NCI-H446 (cell line): Measurements from ENCODE around the gene PLAAT2.
"Not testable (repeated sequence)": the region's sequence is repeated elsewhere in the genome, so short reads cannot be mapped to it uniquely, and the experiment has no call there.

ENCODE experiments used
- DNase-seq, 2 experiments: peaks; one replicate each; lab custom pipeline; 2025; lab: John Stamatoyannopoulos, UW

Gene PLAAT2

DNA sequence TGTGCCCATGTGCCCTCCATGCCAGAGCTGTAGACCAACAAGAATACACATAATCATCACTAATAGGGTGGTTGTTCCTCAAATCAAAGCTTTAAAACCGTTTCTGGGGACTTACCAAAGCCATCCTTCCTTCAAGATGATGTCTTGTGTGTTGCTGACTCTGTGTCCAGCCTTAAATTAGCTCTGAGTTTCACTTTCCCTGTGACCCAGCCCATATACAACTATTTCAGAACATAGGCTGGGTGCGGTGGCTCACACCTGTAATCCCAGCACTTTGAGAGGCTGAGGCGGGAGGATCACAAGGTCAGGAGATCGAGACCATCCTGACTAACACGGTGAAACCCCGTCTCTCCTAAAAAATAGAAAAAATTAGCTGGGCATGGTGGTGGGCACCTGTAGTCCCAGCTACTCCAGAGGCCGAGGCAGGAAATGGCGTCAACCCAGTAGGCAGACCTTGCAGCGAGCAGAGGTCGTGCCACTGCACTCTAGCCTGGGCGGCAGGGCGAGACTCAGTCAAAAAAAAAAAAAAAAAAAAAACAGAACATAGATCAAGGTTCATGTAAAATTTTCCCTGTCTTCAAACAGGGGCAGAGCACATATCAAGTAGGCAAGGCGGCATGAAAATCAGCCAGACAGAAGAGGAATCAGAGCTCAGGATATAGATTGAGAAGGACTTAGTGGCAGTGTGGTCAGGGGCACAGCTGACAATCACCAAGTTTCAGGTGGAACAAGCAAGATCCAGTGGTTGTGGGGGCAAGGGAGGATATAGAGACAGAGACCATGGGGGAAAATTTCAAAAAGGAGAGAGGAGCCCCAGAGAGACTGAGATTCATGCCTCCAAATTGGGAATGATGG, at the start of gene PLAAT2:
TSS of gene PLAAT2 (minus strand) at position 179 of the 855 bp plus-strand sequence. CDS start at position 124, 55 bp downstream.
- no peak for DNase-seq

DNA sequence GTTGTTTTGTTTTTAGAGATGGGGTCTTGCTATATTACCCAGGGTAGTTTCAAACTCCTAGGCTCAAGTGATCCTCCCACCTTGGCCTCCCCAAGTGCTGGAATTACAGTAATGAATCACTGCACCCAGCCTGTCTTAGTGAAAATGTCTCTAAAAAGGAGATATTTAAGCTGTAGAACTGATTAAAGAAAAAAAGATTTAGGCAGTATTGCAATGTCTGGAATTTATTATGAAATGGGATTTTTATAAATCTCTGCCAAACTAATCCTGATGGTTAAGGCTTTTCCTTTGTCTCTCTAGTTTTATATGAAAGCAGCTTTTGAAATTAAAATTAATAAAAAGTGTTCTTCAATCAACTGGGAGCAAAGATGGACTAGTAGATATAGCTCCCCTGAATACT, 49.0 kb upstream of the PLAAT2 start:
- no peak for DNase-seq

DNA sequence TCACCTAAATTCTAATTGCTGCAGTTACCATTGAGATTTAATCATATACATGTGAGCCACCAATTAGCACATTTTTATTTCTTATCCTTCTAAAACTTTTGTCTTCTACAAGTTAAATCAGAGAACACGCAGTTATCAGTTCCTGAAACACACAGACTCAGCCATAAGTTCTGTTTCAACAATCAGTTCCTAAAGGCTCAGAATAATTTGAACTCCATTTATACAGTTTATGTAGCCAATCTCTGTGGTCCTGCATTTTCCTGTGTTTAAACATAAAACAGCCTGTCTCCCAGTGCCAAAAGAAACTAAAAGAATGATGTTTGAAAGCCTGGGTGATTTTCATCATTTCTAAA, 48.2 kb upstream of the PLAAT2 start:
- no peak for DNase-seq

DNA sequence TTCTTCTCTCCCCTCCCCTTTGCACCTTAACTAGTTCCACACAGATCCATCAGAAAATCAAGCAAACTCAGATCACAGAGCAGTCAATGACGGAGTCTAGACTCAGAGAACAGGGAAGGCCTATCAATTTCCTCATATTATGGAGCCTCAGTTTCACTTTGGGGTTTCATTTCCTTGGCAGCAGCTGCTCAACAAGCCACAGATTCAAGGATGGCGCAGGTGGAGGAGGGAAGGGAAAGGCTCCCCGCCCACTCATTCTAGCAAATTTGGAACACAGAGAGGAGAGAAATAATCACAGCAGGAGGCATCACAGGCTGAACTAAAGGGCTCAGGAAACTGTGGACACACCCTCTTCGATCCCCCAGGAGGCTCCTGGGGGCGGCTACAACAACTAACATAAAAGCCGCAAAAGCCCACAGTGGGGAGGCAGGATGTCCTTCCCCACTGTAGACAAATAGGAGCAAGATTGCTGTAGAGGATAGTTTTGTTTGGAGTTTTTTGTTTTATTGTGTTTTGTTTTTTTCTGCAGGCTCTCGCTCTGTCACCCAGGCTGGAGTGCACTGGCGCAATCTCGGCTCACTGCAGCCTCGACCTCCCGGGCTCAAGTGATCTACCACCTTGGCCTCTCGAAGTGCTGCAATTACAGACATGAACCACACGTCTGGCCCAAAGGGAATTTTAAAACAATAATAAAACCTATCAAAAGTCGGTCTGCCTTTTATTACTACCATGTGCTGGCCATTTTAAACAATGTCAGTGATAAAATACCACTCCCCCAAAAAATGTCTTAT, 47.6 kb upstream of the PLAAT2 start:
- no peak for DNase-seq

DNA sequence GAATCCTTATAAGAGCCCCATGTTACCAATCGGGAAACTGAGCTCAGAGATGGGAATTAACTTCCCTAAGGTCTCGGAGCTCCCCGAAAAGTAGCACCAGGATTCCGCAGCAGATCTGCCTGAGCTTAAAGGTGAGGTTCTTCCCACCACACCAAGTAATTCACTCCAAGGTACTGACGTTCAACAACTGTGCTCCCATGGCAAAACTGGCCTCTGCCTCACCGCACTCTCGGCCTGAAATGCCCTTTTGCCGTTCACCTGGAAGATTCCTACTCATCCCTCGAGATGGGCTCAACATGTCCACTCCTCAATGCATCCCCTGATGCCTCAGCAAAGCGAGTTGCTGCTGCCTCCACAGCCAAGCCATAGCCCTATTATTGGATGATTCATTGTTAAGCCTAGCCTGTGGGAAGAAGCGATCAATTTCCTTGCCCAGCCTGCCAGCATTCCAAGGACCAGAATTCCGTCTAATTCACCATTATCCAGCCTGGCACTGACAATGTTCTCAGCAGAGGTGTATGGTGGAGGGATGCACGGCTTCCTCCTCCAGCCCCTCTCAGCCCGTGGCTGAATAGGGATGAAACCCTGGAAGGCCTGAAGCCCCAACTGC, 46.9 kb upstream of the PLAAT2 start:
- no peak for DNase-seq

DNA sequence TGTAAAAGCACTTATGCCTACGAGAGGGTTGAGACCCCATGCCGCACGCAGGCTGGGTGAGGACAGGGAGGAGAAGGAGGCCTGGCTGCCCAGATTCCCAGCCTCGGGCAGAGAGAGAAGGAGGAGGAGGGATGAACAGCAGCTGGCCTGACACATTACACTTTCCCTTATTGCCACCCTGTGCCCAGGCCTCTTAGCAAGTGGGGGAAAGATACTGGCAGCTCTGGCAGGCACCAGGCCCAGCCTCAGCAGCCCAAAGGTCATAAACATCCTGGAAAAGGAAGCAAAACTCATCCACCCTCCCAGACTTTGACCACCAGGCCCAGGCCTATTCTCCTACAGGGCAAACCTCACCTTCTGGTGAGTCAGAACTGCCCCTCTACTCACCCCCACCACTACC, 46.4 kb upstream of the PLAAT2 start:
- DNase-seq: no peak

DNA sequence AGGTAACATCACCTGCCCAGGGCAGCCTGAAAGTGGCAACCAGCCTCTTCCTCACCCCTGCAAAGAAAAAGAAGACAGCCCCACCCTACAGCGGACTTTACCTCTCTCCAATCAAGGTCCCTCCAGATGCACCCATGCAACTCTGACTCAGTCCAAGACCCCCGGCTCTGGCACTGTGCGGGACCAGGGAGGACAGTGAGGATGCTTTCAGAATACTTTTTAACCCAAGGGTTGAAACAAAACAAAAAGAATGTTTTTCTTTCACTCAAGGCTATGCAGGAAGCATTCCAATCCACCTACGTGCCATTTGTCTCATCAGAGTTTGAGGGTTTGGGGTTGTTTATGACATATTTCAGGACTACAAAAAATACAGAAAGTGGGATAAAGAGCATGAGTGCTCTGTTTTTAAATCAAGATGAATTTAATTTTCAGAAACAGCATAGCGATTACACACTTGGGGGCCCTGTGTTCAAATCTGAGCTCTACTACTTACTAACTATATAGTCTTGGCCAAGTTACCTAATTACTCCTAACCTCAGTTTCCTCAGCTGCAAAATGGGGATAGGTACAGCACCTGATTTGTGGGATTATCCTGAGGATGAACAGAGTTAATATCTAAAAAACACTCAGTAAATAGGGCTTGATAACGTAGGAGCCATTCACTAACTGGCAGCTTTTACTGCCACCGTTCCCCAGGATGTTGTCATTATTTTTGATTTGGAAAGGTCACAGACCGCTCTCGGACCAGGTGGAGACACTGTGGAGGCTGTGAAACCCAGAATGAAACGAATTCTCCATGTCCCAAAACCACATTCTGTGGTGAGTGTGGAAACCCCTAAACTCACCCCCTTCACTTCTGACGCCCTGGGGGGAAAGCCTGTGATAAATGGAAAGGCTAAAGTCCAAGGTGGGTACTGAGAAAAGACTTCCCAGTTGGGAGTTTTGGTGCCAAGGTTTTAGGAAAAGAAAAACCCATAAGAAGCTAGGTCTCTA, 45.5 kb upstream of the PLAAT2 start:
- DNase-seq: no peak

DNA sequence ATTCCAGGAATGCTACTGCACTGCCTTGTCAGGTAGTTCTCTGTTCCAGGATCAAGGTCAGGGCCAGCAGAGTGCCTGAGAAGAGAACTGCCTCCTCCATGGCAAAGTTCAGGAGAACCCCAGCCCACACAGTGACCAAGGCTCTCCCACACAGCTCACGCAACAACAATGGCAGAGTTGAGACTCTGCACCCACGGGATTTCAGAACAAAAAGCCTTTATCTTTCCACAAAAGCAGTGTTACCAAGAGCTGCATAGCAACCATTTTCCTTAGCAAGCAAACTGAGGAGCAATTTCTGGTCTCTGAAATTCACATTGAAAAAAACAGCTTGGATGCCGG, 40.0 kb upstream of the PLAAT2 start:
- no peak for DNase-seq

DNA sequence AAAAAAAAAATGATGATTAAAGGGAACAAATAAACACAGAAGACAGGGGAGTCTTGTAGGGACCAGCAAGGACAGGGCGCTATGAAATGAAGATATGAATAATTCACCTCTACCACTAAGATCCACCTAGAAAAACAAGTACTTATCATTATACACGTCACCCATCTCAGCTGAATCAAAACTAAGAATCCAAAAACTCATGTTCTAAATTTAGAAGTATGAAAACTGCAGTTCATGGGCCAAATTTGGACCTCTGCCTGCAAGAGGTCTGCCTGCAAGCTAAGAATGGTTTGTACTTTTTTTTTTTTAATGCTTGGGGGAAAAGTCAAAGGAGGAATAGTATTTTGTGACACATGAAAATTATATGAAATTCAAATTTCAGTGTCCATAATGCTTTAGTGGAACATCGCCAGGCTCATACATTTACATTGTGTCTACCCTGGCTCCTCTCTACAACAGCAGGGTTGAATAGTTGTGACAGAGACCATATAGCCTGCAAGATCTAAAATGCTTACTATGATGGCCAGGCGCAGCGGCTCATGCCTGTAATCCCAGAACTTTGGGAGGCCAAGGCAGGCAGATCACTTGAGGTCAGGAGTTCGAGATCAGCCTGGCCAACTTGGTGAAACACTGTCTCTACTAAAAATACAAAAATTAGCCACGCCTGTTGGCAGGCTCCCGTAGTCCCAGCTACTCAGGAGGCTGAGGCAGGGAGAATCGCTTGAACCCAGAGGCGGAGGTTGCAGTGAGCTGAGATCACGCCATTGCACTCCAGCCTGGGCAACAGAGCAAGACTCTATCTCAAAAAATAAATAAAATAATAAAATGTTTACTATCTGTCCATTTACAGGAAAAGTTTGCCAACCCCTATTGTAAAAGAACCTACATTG, 39.4 kb upstream of the PLAAT2 start:
- DNase-seq: not testable (repeated sequence)

DNA sequence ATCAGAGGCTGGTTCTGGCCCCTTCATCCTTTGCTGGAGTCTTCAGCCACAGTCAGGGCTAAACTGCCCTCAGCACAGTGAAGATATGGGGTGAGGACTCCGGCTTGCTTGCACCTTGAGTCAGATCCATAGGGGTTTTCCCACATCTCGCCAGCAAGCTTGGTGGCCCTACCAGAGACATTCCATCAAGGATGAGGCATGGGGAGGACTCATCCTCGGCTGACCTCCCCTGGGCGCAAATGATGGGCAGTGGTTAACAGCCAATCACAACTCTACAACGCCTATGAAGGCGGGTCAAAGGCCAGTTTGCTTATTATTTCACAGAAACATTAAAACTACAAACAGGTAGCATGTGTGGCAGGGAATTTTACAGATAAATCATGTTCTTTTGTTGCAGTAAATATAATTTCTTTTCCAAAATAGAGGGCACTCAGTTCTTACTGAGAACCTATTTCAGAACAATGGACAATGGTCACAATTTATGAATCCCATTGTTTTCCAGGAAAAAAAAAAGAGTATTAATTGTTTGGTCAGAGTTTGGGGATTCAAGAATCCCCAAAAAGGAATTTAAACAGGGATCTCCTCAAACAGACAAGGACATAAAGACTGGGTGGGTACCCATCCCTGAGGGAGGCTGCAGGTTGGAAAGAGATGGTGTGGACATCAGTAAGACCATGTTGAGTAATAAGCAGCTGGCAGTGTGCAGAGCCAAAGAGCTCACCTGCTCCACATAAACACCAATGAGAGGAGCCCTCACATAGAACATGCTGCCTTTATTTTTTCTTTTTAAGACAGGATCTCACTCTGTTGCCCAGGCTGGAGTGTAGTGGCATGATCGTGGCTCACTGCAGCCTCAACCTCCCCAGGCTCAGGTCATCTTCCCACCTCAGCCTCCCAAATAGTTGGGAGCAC, 36.3 kb upstream of the PLAAT2 start:
- no peak for DNase-seq

DNA sequence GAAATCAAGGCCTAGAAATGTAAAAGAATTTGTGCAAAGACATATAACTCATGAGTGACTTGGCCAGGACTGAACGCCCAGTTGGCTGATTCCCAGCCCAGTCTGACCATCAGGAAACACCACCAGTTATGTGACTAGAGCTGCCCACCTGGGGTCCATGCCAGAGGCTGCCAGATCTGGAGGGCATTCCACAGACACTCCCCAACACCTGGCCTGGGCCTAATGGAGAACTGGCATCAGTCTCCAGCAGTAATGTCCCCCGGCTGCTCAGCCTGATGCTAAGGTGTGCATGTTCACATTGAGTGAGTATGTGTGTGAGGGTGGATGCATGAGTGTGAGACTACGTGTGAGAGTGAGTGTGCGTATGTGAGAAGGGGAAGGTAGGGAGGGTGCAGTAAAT, 35.4 kb upstream of the PLAAT2 start:
- no peak for DNase-seq

DNA sequence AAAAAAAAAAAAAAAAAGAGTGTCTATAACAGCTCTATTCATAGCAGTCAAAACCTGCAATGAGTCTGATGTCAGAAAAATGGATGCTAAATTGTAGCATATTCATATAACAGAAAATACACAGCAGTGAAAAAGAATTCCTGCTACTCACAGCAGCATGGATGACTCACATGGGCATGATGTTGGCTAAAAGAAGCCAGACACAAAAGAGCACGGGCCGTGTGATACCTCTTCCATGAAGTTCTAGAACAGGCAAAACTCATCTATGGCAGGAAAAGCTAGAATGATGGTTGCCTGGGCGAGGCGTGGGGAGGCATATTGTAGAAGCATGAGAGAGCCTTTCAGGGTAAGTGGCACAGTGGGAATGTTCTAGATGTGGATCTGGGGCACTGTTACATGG, 32.1 kb upstream of the PLAAT2 start:
- no peak for DNase-seq

DNA sequence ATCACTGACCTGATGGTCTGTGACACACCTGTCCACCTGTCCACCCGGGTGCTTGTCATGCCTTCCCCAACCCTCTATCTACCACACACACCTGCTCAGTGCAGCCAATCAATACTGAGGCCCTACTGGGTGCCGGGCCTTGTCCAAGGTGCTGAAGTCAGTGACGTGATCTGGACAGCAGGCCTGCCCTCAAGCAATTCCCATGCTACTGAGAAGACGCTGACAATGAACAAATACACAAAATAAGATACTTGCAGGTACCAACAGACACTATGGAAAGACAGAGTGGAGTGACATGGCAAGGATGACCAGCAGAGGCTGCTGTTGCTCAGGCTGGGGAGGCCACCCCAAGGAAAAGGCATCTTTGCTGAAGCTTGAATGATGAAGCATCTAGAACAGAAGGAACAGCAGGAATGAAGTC, 29.8 kb upstream of the PLAAT2 start:
- peak in 1 of 2 experiments; percentile 26 for DNase-seq

DNA sequence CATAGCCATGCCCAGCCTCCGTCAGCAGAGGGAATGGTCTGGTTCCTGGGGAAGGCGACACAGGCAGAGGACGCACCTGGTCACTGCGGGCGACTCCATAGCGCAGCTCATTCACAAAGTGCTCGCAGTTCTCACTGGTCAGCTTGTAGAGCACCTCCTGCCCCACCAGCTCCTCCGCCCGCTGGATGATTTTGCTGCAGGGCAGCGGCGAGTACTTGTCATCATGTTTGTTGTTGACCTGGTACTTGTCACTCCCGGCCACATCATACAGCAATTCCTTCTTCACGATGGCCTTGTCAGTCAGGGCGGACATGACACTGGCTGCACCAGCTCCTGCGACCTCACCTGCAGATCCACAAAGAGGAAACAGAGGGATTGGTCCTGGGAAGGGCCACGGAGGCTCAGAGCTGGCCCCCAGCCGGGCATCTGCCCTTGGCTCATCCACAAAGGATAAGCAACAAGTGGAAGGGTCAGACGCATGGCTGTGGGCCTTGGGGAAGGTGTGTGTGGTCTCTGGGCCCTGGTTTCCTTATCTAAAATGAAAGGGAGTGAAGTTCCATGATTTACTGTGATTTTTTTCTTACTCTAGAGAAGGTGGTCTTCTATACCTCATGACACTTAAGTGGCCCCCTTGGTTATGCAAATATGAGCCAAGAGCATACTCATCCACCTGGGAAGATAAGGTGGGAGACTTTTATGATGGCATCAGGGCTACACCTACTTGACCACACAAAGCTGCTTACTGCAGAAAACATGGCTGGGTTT, 27.0 kb upstream of the PLAAT2 start:
- no peak for DNase-seq

DNA sequence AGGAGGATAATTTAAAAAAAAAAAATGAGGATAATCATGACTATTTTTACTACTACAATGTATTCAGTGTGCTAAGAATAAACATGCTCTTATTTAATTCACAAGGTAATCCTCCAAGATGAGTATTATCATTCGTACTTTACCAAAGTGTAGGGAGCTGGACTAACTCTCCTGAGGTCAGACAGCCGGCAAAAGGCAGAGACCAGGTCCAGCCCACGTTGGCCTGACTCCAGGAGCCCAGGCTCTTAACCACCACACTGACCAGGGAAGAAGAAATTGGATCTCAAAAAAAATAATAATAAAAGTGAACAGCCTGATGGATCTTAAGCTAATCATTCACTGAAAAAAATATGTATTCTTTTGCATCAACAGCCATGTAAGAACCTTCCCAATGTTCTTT, 25.8 kb upstream of the PLAAT2 start:
- no peak for DNase-seq

DNA sequence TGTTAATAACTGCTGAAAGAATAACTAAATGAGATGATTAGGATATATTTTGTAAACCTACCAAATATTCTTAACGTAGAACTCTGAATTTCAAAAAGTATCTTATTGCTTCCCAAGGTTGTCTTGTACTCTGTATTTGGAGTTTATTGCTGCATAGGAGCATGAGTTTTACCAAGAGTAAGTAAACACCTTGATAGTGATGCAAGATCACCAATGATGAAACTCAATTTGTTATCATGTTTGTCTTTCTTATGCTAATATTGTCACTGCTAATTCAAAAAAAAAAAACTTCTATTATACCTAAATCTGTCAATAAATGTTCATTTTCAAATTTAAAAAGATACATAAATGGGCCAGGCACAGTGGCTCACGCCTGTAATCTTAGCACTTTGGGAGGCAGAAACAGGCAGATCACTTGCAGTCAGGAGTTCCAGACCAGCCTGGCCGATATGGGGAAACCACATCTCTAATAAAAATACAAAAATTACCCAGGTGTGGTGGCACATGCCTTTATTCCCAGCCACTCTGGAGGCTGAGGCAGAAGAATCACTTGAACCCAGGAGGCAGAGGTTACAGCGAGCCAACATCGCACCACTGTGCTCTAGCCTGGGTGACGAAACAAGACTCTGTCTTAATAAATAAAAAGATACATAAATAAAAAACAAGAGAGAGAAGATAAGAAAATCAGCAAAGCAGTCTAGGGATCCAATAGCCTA, 23.4 kb upstream of the PLAAT2 start:
- no peak for DNase-seq

DNA sequence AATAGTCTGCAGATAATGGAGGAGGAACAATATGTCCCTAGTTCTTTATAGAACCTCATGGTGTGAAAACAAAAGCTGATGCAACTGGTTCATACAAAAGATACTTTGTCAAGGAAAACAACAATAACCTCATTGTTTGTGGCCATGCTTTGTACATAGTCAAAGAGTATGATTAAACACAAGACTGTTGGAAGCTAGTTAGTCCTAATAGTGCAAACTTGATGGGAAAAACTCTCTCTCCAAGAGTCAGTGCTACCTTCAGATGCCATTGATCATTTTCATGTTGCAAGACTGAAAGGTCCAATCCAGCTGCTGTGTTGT, 20.1 kb upstream of the PLAAT2 start:
- no peak for DNase-seq

DNA sequence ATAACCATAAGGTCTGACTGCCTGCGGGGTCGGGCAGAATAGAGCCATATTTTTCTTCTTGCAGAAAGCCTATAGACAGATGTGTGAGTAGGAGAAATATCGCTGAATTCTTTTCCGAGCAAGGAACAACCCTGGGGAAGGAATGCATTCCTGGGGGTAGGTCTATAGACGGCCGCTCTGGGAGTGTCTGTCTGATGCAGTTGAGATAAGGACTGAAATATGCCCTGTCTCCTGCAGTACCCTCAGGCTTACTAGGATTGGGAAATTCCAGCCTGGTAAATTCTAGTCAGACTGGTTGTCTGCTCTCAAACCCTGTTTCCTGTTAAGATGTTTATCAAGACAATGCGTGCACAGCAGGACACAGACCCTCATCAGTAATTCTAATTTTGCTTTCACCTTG, 18.0 kb upstream of the PLAAT2 start:
- DNase-seq: not testable (repeated sequence)
